Liver (tissue), 9 donors: ENCODE measurements around the gene PLD3. TPM values are rescaled to one million over a fixed set of nuclear protein-coding genes. Genes with fewer than 3 reads are reported as not detected.

ENCODE experiments used
- DNase-seq: peaks from one replicate; pipeline ENCODE4 v3.0.0-alpha.2; 2017; ENCODE audit warnings: low spot score
- H3K27ac ChIP-seq, 2 donors: one replicate each; pipeline ENCODE4 v1.7.0; 2013; ENCODE audit warnings: inconsistent platforms in 2 of 2, low read length in 2 of 2, control low read depth in 1 of 2, low read depth in 1 of 2, mild to moderate bottlenecking in 1 of 2
- H3K27me3 ChIP-seq, 4 donors: one replicate each; pipeline versions ENCODE4 v1.6.1 to v1.7.0; 2013; ENCODE audit warnings: low read length in 3 of 4, inconsistent platforms in 1 of 4, mild to moderate bottlenecking in 1 of 4, moderate library complexity in 1 of 4; ENCODE audit not compliant: control insufficient read depth in 4 of 4, insufficient read depth in 4 of 4
- H3K36me3 ChIP-seq, 4 donors: one replicate each; pipeline versions ENCODE4 v1.6.1 to v1.7.0; 2013; ENCODE audit warnings: low read length in 3 of 4, mild to moderate bottlenecking in 3 of 4, low read depth in 1 of 4, moderate library complexity in 1 of 4; ENCODE audit not compliant: control insufficient read depth in 4 of 4, insufficient read depth in 3 of 4
- H3K4me1 ChIP-seq, 4 donors: one replicate each; pipeline versions ENCODE4 v1.6.1 to v1.7.0; 2013; ENCODE audit warnings: low read length in 3 of 4, mild to moderate bottlenecking in 3 of 4, moderate library complexity in 1 of 4; ENCODE audit not compliant: control insufficient read depth in 4 of 4, insufficient read depth in 4 of 4
- H3K4me3 ChIP-seq, 3 donors: one replicate each; pipeline versions ENCODE4 v1.6.1 to v1.7.0; 2013; ENCODE audit warnings: low read length in 3 of 3, control low read depth in 1 of 3, low read depth in 1 of 3, mild to moderate bottlenecking in 1 of 3
- H3K9ac ChIP-seq, 2 donors: one replicate each; pipeline ENCODE4 v1.7.0; 2013; ENCODE audit warnings: low read length in 2 of 2, mild to moderate bottlenecking in 2 of 2, moderate library complexity in 2 of 2, control low read depth in 1 of 2, low read depth in 1 of 2
- H3K9me3 ChIP-seq, 4 donors: one replicate each; pipeline versions ENCODE4 v1.6.1 to v1.7.0; 2013; ENCODE audit warnings: low read length in 3 of 4; ENCODE audit not compliant: control insufficient read depth in 4 of 4
- FOXA2 ChIP-seq: IDR thresholded peaks from 2 replicates; pipeline ENCODE4 v1.6.1; 2016; ENCODE audit warnings: antibody characterized with exemption
- GABPA ChIP-seq, 2 donors: IDR thresholded peaks in 1 of 2; conservative IDR thresholded peaks in 1 of 2; 2 replicates each; pipeline ENCODE4 v1.6.1; 2016; ENCODE audit warnings: antibody characterized with exemption in 2 of 2, mild to moderate bottlenecking in 1 of 2, moderate library complexity in 1 of 2
- HNF4A ChIP-seq, 2 donors: conservative IDR thresholded peaks; 2 replicates each; pipeline ENCODE4 v1.6.1; 2016; ENCODE audit warnings: antibody characterized with exemption in 2 of 2, mild to moderate bottlenecking in 2 of 2
- NR2F2 ChIP-seq: IDR thresholded peaks from 2 replicates; pipeline ENCODE4 v1.6.1; 2016; ENCODE audit warnings: antibody characterized with exemption
- RAD21 ChIP-seq, 2 donors: IDR thresholded peaks; 2 replicates each; pipeline ENCODE4 v1.6.1; 2016; ENCODE audit warnings: antibody characterized with exemption in 2 of 2, mild to moderate bottlenecking in 2 of 2
- RXRA ChIP-seq, 2 donors: IDR thresholded peaks; 2 replicates each; pipeline ENCODE4 v1.6.1; 2017 to 2018; ENCODE audit warnings: antibody characterized with exemption in 2 of 2, mild to moderate bottlenecking in 1 of 2
- WGBS: extraction: QIAGEN DNeasy Blood & Tissue Kit; methylation state at CpG from one replicate; pipeline ENCODE4 v1.1.7; 2013; 5-methylcytosine and 5-hydroxymethylcytosine counted together
- polyA plus RNA-seq, 2 donors: library from polyadenylated mRNA; stranded (reverse) in 1 of 2; unstranded in 1 of 2; fragments of 200-250 nt in 1 of 2; fragments of >200 nt in 1 of 2; fragmentation: Nextera tagmentation in 1 of 2; extraction: Ambion mirVana in 1 of 2; gene quantifications; one replicate each; pipeline versions ENCODE4 v1.2.1 to v1.2.3, GENCODE V29; 2013 to 2015
- total RNA-seq, 2 donors: library from RNA; depleted of rRNA; stranded (reverse); fragments of >200 nt; gene quantifications; one replicate each; pipeline ENCODE4 v1.2.3, GENCODE V29; 2014
- TF ChIP-seq, protein P1 (sequence below): IDR thresholded peaks from 2 replicates; pipeline ENCODE4 v1.6.1; 2016; ENCODE audit warnings: antibody characterized with exemption, mild to moderate bottlenecking
- TF ChIP-seq, protein P2 (sequence below): fragments of 150-350 bp; IDR thresholded peaks from 2 replicates; pipeline ENCODE4 v1.5.1; 2017; ENCODE audit warnings: improper control_type of control experiment, low read depth, low read length; ENCODE audit not compliant: missing input control
- TF ChIP-seq, protein P3 (sequence below): IDR thresholded peaks from 2 replicates; pipeline ENCODE4 v1.6.1; 2016; ENCODE audit warnings: antibody characterized with exemption
- TF ChIP-seq, protein P4 (sequence below): IDR thresholded peaks from 2 replicates; pipeline ENCODE4 v1.6.1; 2016; ENCODE audit warnings: antibody characterized with exemption
- TF ChIP-seq, protein P5 (sequence below): IDR thresholded peaks from 2 replicates; pipeline ENCODE4 v1.6.1; 2016; ENCODE audit warnings: antibody characterized with exemption
- donor health status: healthy.
- donor health status: healthy.
- donor health status: healthy.
- donor health status: healthy.
- donor health status: healthy.

PLD3 gene
- total and polyA plus RNA-seq, 4 donors: 56.0 to 125 (median 105) TPM

DNA sequence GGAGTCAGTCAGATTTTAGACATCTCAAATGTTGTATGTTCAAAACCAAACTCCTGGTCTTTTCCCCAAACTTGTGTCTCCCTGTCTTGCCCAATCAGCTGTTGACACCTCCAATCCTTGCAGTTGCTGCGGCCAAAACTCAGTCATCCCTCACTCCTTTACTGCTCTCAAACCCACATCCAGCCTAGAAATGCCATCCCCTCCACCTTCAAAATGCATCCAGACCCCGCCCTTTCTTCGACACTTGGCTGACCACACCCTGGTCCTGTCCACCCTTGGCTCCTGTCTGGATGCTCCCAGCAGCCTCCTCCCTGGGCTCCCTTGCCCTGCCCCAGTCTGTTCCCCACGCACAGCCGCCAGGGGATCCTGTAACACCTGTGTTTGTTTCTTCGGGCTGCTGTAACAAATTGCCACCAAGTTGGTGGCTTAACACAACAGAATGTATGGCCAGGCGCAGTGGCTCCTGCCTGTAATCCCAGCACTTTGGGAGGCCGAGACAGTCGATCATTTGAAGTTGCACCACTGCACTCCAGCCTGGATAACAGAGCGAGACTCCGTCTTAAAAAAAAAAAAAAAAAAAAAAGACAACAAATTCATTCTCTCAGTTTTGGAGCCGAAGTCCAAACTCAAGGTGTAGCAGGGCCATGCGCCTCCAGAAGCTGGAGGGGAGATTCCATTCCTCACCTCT lies 11.7 kb downstream of the PLD3 start:
- peaks cover 0 to 14% (median 3%) of the 10 kb centered on the region in 4 donors for H3K4me1 ChIP-seq
- TF ChIP-seq, protein P1, sequence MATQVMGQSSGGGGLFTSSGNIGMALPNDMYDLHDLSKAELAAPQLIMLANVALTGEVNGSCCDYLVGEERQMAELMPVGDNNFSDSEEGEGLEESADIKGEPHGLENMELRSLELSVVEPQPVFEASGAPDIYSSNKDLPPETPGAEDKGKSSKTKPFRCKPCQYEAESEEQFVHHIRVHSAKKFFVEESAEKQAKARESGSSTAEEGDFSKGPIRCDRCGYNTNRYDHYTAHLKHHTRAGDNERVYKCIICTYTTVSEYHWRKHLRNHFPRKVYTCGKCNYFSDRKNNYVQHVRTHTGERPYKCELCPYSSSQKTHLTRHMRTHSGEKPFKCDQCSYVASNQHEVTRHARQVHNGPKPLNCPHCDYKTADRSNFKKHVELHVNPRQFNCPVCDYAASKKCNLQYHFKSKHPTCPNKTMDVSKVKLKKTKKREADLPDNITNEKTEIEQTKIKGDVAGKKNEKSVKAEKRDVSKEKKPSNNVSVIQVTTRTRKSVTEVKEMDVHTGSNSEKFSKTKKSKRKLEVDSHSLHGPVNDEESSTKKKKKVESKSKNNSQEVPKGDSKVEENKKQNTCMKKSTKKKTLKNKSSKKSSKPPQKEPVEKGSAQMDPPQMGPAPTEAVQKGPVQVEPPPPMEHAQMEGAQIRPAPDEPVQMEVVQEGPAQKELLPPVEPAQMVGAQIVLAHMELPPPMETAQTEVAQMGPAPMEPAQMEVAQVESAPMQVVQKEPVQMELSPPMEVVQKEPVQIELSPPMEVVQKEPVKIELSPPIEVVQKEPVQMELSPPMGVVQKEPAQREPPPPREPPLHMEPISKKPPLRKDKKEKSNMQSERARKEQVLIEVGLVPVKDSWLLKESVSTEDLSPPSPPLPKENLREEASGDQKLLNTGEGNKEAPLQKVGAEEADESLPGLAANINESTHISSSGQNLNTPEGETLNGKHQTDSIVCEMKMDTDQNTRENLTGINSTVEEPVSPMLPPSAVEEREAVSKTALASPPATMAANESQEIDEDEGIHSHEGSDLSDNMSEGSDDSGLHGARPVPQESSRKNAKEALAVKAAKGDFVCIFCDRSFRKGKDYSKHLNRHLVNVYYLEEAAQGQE: no peak
- no peaks in the 10 kb centered on the region for H3K36me3 ChIP-seq
- DNase-seq: no peak
- no peak overlapping the region for H3K4me3 ChIP-seq
- no peak overlapping the region for H3K9ac ChIP-seq
- WGBS: 96% methylated on average over 13 of the region's 13 CpGs
- H3K27me3 ChIP-seq: no peaks in the 10 kb centered on the region
- no peak overlapping the region for H3K27ac ChIP-seq
- H3K9me3 ChIP-seq: no peaks in the 10 kb centered on the region

DNA sequence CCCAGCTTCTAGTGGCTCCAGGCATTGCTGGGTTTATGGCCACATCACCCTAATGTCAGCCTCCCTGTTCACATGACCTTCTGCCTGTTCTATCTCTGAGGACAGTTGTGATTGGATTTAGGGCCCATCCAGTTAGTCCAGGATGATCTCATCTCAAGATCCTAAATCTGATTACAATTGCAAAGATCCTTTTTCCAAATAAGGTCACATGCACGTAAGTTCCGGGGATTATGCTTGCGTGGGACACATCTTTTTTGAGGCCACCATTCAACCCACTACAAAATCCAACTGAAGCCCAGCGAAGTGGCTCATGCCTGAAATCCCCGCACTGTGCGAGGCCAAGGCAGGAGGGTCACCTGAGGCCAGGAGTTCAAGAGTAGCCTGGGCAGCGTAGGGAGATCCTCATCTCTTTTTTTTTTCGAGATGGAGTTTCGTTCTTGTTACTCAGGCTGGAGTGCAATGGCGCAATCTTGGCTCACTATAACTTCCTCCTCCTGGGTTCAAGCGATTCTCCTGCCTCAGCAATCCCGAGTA lies 12.3 kb downstream of the PLD3 start:
- Histone ChIP-seq H3K4me1 (peaks cover 0 to 14% (median 3%) of the 10 kb centered on the region in 4 donors), H3K9ac (no peak overlapping the region), H3K36me3 (no peaks in the 10 kb centered on the region), H3K27me3 (no peaks in the 10 kb centered on the region), H3K27ac (no peak overlapping the region), H3K9me3 (no peaks in the 10 kb centered on the region), H3K4me3 (no peak overlapping the region)
- TF ChIP-seq, protein P2, sequence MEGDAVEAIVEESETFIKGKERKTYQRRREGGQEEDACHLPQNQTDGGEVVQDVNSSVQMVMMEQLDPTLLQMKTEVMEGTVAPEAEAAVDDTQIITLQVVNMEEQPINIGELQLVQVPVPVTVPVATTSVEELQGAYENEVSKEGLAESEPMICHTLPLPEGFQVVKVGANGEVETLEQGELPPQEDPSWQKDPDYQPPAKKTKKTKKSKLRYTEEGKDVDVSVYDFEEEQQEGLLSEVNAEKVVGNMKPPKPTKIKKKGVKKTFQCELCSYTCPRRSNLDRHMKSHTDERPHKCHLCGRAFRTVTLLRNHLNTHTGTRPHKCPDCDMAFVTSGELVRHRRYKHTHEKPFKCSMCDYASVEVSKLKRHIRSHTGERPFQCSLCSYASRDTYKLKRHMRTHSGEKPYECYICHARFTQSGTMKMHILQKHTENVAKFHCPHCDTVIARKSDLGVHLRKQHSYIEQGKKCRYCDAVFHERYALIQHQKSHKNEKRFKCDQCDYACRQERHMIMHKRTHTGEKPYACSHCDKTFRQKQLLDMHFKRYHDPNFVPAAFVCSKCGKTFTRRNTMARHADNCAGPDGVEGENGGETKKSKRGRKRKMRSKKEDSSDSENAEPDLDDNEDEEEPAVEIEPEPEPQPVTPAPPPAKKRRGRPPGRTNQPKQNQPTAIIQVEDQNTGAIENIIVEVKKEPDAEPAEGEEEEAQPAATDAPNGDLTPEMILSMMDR: no peak
- TF ChIP-seq GABPA (IDR thresholded peaks at IDR 0.05 in 1 of 2, conservative IDR thresholded peaks at IDR 0.05 in 1 of 2): no peak
- TF ChIP-seq RAD21 (IDR thresholded peaks at IDR 0.05): no peak
- TF ChIP-seq, protein P3, sequence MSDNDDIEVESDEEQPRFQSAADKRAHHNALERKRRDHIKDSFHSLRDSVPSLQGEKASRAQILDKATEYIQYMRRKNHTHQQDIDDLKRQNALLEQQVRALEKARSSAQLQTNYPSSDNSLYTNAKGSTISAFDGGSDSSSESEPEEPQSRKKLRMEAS: no peak
- TF ChIP-seq RXRA (IDR thresholded peaks at IDR 0.05): no peak
- TF ChIP-seq, protein P4, sequence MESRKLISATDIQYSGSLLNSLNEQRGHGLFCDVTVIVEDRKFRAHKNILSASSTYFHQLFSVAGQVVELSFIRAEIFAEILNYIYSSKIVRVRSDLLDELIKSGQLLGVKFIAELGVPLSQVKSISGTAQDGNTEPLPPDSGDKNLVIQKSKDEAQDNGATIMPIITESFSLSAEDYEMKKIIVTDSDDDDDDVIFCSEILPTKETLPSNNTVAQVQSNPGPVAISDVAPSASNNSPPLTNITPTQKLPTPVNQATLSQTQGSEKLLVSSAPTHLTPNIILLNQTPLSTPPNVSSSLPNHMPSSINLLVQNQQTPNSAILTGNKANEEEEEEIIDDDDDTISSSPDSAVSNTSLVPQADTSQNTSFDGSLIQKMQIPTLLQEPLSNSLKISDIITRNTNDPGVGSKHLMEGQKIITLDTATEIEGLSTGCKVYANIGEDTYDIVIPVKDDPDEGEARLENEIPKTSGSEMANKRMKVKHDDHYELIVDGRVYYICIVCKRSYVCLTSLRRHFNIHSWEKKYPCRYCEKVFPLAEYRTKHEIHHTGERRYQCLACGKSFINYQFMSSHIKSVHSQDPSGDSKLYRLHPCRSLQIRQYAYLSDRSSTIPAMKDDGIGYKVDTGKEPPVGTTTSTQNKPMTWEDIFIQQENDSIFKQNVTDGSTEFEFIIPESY: no peak
- DNase-seq: no peak
- 87% methylated on average over 12 of the region's 12 CpGs for WGBS

DNA sequence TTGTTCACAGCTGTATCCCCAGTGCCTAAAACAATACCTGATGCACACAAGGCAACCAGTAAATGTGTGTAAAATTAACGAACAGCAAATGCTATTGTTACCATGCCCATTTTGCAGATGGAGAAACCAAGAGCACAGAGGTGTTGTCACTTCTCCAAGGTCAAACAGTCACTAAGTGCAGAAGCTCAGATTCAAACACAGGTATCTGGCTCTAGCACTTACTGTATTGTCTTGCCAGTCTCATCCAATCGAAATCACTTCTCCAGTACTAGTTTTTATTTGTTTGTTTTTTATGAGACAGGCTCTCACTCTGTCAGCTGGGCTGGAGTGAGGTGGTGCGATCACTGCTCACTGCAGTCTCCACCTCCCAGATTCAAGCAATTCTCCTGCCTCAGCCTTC lies 13.7 kb downstream of the PLD3 start:
- TF ChIP-seq RAD21 (IDR thresholded peaks at IDR 0.05): no peak
- no peak for TF ChIP-seq GABPA (IDR thresholded peaks at IDR 0.05 in 1 of 2, conservative IDR thresholded peaks at IDR 0.05 in 1 of 2)
- TF ChIP-seq, protein P5, sequence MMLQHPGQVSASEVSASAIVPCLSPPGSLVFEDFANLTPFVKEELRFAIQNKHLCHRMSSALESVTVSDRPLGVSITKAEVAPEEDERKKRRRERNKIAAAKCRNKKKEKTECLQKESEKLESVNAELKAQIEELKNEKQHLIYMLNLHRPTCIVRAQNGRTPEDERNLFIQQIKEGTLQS: no peak
- TF ChIP-seq, protein P3: no peak
- no peak for TF ChIP-seq RXRA (IDR thresholded peaks at IDR 0.05)
- TF ChIP-seq HNF4A (conservative IDR thresholded peaks at IDR 0.05): no peak
- no peak for TF ChIP-seq FOXA2
- no peak for TF ChIP-seq NR2F2
- Histone ChIP-seq H3K36me3 (peaks cover 0 to 4% (median 0%) of the 10 kb centered on the region in 4 donors), H3K27me3 (no peaks in the 10 kb centered on the region), H3K27ac (no peak overlapping the region), H3K4me1 (peaks cover 0 to 11% (median 3%) of the 10 kb centered on the region in 4 donors), H3K9ac (no peak overlapping the region), H3K9me3 (no peaks in the 10 kb centered on the region), H3K4me3 (no peak overlapping the region)
- WGBS: 93% methylated on average over 3 of the region's 3 CpGs
- no peak for DNase-seq
